GM18507 (cell line): ENCODE results near the gene MICOS13.
A peak's percentile ranks its signal among the peaks of the same experiment; 100 is the strongest.
"Not testable (repeated sequence)": the region's sequence is repeated elsewhere in the genome, so short reads cannot be mapped to it uniquely, and the experiment has no call there.

Experiments used
- DNase-seq: peaks from one replicate; pipeline ENCODE4 v3.0.0; 2011; ENCODE audit warnings: low read depth; ENCODE audit not compliant: insufficient read length; ENCODE audit errors: extremely low spot score
- FAIRE-seq: peaks from 2 replicates; lab custom pipeline; 2011; peaks lifted over from hg19 to GRCh38; lab: Jason Lieb, UNC

Gene MICOS13

GRCh38 chr19:5690955-5691821 is 10.9 kb upstream of the MICOS13 start:
- no peak for DNase-seq
- FAIRE-seq, result peak; percentile 67

GRCh38 chr19:5690125-5690954 is 10.0 kb upstream of the MICOS13 start, which contains the start of gene RPL36:
TSS of gene RPL36 (plus strand) at chr19:5690295. CDS start at chr19:5690508, 213 bp downstream.
- DNase-seq (peak; percentile 91), FAIRE-seq (peak; percentile 93)

- DNase-seq, FAIRE-seq: not testable (repeated sequence)
Measured at GRCh38 chr19:5688262-5688881, 8.1 kb upstream of the MICOS13 start.

- FAIRE-seq, result no peak
- no peak for DNase-seq
Measured at GRCh38 chr19:5687360-5688198, 7.3 kb upstream of the MICOS13 start.

GRCh38 chr19:5686647-5687359 is 6.5 kb upstream of the MICOS13 start:
- FAIRE-seq (peak; percentile 95), DNase-seq (peak; percentile 84)

GRCh38 chr19:5686326-5686646 is 6.0 kb upstream of the MICOS13 start:
- no peak for DNase-seq
- no peak for FAIRE-seq

- FAIRE-seq (no peak), DNase-seq (no peak)
Measured at GRCh38 chr19:5684694-5685430, 4.5 kb upstream of the MICOS13 start.

GRCh38 chr19:5683177-5683886 is 3.0 kb upstream of the MICOS13 start:
- FAIRE-seq (no peak), DNase-seq (no peak)

GRCh38 chr19:5682107-5682482 is 1.8 kb upstream of the MICOS13 start:
- no peak for DNase-seq
- no peak for FAIRE-seq

- no peak for DNase-seq
- FAIRE-seq, result no peak
Measured at GRCh38 chr19:5681391-5682106, 1.2 kb upstream of the MICOS13 start.

GRCh38 chr19:5680084-5680436 is 256 bp downstream of the MICOS13 start:
- FAIRE-seq (no peak), DNase-seq (no peak)

GRCh38 chr19:5679289-5680083 is 830 bp downstream of the MICOS13 start:
- no peak for FAIRE-seq
- DNase-seq, result no peak

- DNase-seq (no peak), FAIRE-seq (no peak)
Measured at GRCh38 chr19:5678071-5678718, 2.1 kb downstream of the MICOS13 start.

- FAIRE-seq (no peak), DNase-seq (no peak)
Measured at GRCh38 chr19:5677580-5677979, 2.7 kb downstream of the MICOS13 start.

GRCh38 chr19:5677136-5677535 is 3.2 kb downstream of the MICOS13 start:
- FAIRE-seq, result no peak

GRCh38 chr19:5676772-5677105 is 3.6 kb downstream of the MICOS13 start:
- FAIRE-seq (no peak), DNase-seq (no peak)

More at GRCh38 chr19:5677136-5677535, 3.2 kb downstream of the MICOS13 start:
- DNase-seq, result no peak
